H7 (cell line): ENCODE measurements around the gene PIK3CB. TPM values are rescaled to one million over a fixed set of nuclear protein-coding genes. Genes with fewer than 3 reads are reported as not detected.
"Not testable (repeated sequence)": the region's sequence is repeated elsewhere in the genome, so short reads cannot be mapped to it uniquely, and the experiment has no call there.

Source experiments
- DNase-seq: peaks from one replicate; pipeline ENCODE4 v3.0.0; 2012
- H3K27me3 ChIP-seq: 2 replicates; pipeline ENCODE4 v1.6.0; 2011; ENCODE audit warnings: mild to moderate bottlenecking, low read length; ENCODE audit not compliant: control insufficient read depth, insufficient read depth
- H3K36me3 ChIP-seq: replicated peaks from 2 replicates; pipeline ENCODE4 v1.5.1; 2011; ENCODE audit warnings: low read length; ENCODE audit not compliant: control insufficient read depth, insufficient read depth
- H3K4me3 ChIP-seq: 2 replicates; pipeline ENCODE4 v1.5.1; 2011; ENCODE audit warnings: low read depth, mild to moderate bottlenecking, control low read depth, low read length, moderate library complexity; ENCODE audit not compliant: insufficient read depth
- total RNA-seq: library from RNA; depleted of rRNA; stranded (reverse); fragments of >200 nt; shearing (Covaris generic); gene quantifications from 2 replicates; pipeline ENCODE4 v1.2.3, GENCODE V29; 2014

The PIK3CB gene
- total RNA-seq, 1 experiment from 2014 or later = 19.0 TPM

DNA sequence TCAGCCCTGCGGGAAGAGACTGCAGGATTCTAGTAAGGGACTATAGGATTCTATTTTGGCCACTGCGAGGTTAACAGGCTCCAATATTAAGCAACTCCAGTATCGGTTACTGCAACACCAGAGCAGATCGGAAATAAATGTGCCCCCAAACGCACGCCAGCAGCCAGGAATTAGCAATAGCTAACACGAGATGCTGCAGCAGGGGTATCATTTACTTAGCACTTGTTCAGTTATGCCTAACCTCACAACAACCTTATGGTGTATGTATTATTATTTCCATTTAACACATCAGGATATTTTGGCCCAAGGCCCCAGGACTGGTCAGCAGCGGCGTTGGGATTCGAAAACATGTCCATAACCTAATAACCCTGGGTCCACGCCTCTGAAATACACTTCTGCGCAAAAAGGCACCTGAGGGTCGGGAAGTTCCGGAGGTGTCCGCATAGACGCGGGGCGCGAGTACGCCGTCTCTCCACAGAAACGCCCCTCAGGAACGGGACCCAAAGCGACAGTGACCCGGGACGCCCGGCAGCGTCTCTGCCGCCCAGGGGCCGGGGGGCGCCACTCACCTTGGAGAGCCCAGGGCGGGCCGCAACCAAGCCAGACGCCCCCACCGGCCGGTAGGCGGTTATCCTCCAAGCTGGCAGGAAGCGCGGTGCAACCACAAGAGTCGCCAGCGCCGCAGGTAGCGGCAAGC lies 681 bp downstream of the PIK3CB start:
- H3K36me3 ChIP-seq = no peaks in the 10 kb centered on the region
- peak overlapping the region; percentile 83 for H3K4me3 ChIP-seq
- no peaks in the 10 kb centered on the region for H3K27me3 ChIP-seq
- peak; percentile 31 for DNase-seq

DNA sequence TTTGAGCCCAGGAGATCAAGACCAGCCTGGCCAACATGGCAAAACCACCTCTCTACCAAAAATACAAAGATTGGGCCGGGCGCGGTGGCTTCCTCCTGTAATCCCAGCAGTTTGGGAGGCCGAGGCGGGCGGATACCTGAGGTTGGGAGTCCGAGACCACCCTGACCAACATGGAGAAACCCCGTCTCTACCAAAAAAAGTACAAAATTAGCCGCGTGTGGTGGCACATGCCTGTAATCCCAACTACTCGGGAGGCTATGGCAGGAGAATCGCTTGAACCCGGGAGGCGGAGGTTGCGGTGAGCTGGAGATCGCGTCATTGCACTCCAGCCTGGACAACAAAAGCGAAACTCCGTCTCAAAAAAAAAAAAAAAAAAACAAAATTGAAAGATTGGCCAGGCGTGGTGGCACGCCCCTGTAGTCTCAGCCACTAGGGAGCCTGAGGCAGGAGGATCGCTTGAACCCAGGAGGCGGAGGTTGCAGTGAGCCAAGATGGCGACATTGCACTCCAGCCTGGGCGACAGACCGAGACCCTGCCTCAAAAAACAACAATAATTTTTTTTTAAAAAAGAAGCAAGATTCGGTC lies 2.2 kb downstream of the PIK3CB start:
- H3K36me3 ChIP-seq, DNase-seq, H3K4me3 ChIP-seq, H3K27me3 ChIP-seq: not testable (repeated sequence)

DNA sequence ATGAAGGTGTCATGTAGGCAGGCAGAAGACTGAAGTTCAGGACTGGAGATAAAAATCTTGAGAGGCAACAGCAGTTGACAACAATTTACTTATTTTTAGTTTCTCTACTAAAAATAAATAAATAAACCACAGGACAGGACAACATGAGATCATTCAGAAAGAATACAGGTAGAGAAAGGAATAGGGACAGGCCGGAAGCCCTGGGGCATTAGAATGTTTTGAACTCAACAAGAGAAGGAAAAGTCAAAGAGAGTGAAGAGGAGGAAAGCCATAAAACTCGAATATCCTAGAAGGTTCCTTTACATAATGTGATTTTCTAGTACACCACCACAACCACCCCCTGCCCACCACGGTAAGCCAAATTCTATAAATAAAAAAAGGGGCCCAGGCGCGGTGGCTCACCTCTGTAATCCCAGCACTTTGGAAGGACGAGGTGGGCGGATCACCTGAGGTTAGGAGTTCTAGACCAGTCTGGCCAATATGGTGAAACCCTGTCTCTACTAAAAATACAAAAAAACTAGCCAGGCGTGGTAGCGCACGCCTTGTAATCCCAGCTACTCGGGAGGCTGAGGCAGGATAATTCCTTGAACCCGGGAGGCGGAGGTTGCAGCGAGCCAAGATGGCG lies 4.7 kb downstream of the PIK3CB start:
- Histone ChIP-seq H3K4me3 (no peak overlapping the region), H3K36me3 (peaks cover 3% of the 10 kb centered on the region; the same call in 1 of the 2 replicates), H3K27me3 (no peaks in the 10 kb centered on the region)
- no peak for DNase-seq

DNA sequence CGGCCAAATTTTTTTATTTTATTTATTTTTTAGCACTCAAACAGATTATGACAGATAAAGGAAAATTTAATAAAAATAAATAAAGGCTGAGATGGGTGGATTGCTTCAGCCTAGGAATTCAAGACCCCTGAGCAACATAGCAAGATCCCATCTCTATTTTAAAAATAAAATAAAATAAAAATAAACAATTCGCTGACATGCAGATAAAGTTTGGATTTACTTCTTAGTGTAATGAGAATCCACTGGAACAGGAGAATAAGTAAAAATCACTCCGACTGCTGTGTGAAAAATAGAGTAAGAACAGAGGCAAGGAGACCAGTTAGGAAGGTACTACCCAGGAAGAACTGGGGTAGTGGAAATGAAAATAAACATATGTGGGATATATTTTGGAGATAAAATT lies 5.6 kb downstream of the PIK3CB start:
- no peak for DNase-seq
- no peak overlapping the region for H3K4me3 ChIP-seq
- H3K36me3 ChIP-seq = peaks cover 3% of the 10 kb centered on the region; the same call in 1 of the 2 replicates
- no peaks in the 10 kb centered on the region for H3K27me3 ChIP-seq

DNA sequence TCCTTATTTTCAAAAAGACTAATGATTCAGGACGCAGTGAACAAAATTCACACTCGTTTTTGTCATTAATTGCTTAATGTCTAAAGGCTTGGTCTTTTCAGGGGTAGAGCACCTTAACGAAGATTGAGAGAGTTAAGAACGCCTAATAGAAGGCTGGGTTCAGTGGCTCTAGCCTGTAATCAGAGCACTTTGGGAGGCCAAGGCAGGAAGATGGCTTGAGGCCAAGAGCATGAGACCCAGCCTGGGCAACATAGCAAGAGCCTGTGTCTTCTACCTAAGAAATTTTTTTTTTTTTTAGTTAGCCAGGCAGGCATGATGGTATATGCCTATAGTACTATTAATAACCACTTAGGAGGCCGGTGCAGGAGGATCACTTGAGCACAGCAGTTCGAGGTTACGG lies 7.5 kb downstream of the PIK3CB start:
- H3K4me3 ChIP-seq = no peak overlapping the region
- H3K36me3 ChIP-seq = peaks cover 3% of the 10 kb centered on the region; the same call in 1 of the 2 replicates
- DNase-seq = no peak
- H3K27me3 ChIP-seq = no peaks in the 10 kb centered on the region

DNA sequence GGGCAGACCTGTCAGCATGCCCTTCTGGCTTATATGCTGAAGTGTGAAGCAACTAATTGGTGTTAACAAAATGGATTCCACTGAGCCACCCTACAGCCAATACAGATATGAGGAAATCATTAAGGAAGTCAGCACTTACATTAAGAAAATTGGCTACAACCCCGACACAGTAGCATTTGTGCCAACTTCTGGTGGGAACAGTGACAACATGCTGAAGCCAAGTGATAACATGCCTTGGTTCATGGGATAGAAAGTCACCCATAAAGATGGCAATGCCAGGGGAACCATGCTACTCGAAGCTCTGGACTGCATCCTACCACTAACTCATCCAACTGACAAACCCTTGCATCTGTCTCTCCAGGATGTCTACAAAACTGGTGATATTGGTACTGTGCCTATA lies 9.4 kb downstream of the PIK3CB start:
- H3K4me3 ChIP-seq = no peak overlapping the region
- peaks cover 3% of the 10 kb centered on the region; the same call in 1 of the 2 replicates for H3K36me3 ChIP-seq
- H3K27me3 ChIP-seq = no peaks in the 10 kb centered on the region
- no peak for DNase-seq

DNA sequence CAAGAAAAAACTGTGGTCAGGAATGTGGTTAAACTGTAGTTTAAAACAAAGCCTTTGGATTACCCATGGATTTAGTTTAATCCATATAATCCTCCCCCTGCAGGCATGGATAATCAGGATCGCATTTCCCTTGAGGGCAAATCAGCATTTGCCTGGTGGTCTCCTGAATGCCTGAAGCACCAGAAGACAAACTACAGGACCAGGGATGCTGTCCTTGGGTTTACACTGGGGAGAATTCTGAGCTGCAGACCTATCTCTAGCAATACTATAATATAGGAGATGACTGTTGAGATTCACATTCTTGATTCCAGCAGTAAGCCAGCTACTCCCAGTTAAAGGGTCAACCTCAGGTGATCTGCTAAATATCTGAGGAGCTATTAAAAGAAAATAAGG lies 10.6 kb downstream of the PIK3CB start:
- peaks cover 4% of the 10 kb centered on the region for H3K36me3 ChIP-seq
- no peaks in the 10 kb centered on the region for H3K27me3 ChIP-seq
- peak; percentile 61 for DNase-seq
- no peak overlapping the region for H3K4me3 ChIP-seq

DNA sequence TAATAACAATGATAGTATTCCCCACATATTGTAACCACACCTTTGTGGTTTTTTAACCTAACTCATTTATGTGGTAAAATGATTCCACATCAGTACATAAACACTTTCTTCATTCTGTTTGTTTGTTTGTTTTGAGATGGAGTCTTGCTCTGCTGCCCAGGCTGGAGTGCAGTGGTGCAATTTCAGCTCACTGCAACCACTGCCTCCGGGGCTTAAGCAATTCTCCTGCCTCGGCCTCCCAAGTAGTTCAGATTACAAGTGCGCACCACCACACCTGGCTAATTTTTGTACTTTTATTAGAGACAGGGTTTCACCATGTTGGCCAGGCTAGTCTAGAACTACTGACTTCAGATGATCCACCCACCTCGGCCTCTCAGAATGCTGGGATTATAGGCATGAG lies 14.3 kb downstream of the PIK3CB start:
- H3K27me3 ChIP-seq, DNase-seq, H3K36me3 ChIP-seq, H3K4me3 ChIP-seq: not testable (repeated sequence)

DNA sequence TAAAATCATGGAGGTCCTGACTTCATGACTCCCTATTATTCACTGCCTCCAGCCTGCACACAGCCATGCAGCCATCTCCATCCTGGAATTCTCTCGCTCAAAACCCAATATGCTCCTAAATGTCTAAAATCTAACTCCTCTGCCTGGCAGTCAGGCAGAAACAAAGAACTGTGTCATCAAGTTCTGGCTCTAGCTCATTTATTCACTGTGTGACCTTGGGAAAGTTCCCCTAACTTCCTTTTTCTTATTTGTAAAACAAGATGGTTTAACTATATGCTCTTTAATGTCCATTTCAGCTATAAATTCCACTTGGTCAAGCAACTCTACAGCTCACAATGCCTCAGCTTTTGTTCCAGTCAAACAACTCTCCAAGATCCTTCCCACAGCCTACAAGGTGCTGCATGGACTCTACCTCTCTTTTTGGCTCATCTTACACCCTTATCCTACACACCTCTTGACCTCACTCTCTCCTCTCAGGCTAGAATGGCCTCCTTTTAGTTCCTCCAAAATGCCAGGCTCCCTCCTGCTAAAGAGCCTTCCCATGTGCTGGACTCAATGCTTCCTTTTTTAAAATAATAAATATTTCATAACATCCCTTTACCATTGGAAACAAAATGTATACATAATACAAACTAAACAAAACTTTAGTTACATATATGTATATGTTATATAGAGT lies 16.4 kb downstream of the PIK3CB start:
- Histone ChIP-seq H3K27me3 (no peaks in the 10 kb centered on the region), H3K4me3 (no peak overlapping the region), H3K36me3 (peaks cover 1% of the 10 kb centered on the region; the same call in 1 of the 2 replicates)
- DNase-seq = no peak

DNA sequence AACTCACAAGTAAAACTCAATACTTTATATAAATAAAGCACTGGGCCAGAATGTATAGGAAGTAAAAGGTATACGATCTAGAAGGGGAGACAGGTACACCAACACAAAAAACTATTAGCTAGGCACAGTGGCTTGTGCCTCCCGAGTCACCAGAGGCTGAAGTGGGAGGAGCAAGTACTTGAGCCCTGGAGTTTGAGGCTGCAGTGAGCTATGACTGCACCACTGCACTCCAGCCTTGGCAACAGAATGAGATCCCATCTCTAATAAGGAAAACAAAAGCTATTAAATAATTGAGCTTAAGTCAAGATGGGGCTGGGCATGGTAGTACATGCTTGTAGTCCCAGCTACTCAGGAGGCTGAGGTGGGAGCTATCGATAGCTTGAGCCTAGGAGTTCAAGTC lies 17.0 kb downstream of the PIK3CB start:
- Histone ChIP-seq H3K4me3 (no peak overlapping the region), H3K27me3 (no peaks in the 10 kb centered on the region), H3K36me3 (peaks cover 1% of the 10 kb centered on the region; the same call in 1 of the 2 replicates)
- no peak for DNase-seq

DNA sequence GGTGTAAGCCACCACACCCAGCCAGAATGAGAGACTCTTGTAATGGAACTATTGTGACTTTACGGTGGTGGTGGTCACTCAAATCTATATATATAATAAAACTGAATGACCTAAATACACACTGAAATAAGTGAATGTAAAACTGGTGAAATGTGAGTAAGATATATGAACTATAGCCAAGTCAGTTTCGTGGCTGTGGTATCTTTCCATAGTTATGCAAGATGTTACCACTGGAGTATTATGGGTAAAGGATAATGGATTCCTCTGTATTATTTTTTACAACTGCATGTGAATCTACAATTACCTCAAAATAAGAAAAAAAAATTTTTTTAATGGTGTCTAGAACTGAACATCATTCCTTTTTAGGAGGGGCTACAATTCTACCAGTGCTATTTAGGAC lies 21.9 kb downstream of the PIK3CB start:
- DNase-seq = no peak
- Histone ChIP-seq H3K36me3 (no peaks in the 10 kb centered on the region), H3K27me3 (no peaks in the 10 kb centered on the region), H3K4me3 (no peak overlapping the region)

DNA sequence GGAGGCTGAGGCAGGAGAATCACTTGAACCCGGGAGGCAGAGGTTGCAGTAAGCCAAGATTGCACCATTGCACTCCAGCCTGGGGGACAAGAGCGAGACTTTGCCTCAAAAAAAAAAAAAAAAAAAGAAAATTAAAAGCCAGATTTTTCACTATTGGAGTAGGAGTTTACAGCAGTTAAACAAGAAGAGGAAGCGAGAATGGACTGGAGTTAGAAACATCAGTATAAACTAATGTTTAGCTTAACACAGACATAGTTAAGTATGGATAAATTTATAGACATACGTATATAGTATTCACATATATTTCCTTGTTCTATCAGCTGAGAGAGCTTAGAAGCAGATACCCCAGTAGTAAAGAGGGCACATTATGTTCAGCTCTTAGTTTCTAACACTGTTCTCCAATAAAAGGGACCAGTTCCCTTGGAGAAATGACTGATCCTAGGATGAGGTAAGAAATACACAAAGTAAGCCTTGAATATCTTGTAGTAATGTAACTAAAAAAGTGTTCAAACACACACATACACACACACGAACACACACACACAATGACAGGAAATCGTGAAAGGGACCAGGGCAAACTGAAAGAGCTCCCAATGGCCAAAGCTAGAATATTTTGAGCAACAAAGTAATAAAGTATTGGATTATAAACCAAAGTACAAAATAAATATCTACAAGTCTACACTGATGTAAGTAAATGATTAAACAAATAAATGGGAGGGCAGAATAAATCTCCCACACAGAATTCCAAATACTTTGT lies 25.1 kb downstream of the PIK3CB start:
- Histone ChIP-seq H3K27me3 (no peaks in the 10 kb centered on the region), H3K4me3 (no peak overlapping the region), H3K36me3 (no peaks in the 10 kb centered on the region)
- DNase-seq = no peak

DNA sequence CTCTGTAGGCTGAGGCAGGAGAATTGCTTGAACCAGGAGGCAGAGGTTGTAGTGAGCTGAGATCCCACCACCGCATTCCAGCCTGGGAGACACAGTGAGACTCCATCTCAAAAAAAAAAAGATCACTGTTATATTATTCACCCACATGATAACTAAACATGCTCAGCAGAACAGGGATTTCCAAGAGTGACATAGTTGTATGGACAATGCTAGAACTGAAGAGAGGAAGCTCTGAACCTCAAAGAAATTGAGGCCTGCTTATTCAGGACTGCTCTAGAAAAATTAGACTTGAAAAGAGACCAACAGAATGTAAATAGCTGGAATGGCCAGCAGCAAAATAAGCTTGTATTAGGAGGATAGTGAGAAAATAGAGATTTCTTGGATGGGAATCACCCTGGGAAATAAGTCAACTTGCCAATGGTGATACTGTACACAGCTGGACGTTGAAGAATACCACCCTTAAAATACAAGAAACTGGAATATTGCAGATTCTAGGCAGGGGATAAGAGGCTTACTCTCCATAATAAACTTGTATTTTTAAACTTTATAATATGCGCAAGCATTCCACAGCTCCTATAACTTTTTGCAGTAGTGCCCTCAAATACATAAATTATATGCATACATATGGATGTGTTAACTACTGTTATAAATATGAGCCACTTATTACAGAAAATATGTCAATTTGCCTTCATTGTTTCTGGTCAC lies 28.2 kb downstream of the PIK3CB start:
- H3K36me3 ChIP-seq = no peaks in the 10 kb centered on the region
- H3K27me3 ChIP-seq = no peaks in the 10 kb centered on the region
- H3K4me3 ChIP-seq = no peak overlapping the region
- no peak for DNase-seq
